ENCODE data around the gene NDUFC1. TPM values are rescaled to one million over a fixed set of nuclear protein-coding genes. Genes with fewer than 3 reads are reported as not detected.

The NDUFC1 gene
- 19.4 TPM for total RNA-seq (ENCODE audit: unreplicated experiment)
- long read RNA-seq, partial matches to known transcripts = 30 of 37 reads
- long read RNA-seq, other reads (novel, unspliced or antisense) = 2 of 37 reads

GRCh38 chr4:139301821-139302611, at the start of gene NDUFC1:
TSS of gene NDUFC1 (minus strand) at chr4:139302477. CDS start at chr4:139295798, 6,679 bp downstream.
- peaks cover 8% of the 10 kb centered on the region for H3K4me1 Mint-ChIP-seq (ENCODE audit: low read depth, unreplicated experiment)
- DNase-seq = peak; percentile 69
- H3K27ac Mint-ChIP-seq (ENCODE audit: unreplicated experiment) = peak within 1 kb of the TSS; percentile 99
- H3K4me3 Mint-ChIP-seq (ENCODE audit: unreplicated experiment) = peak within 1 kb of the TSS; percentile 100
- peaks cover 5% of the 10 kb centered on the region for H3K36me3 Mint-ChIP-seq (ENCODE audit: unreplicated experiment)
- peak; percentile 37 for TF ChIP-seq CTCF (IDR thresholded peaks at IDR 0.05; ENCODE audit: partially characterized antibody, unreplicated experiment)
- peaks cover 7% of the 10 kb centered on the region for H3K9me3 Mint-ChIP-seq (ENCODE audit: unreplicated experiment)
- H3K27me3 Mint-ChIP-seq (ENCODE audit: unreplicated experiment) = peaks cover 6% of the 10 kb centered on the region

GRCh38 chr4:139337612-139338011, 35.3 kb upstream of the NDUFC1 start:
- Mint-ChIP-seq H3K4me3 (ENCODE audit: unreplicated experiment) (no peak overlapping the region), H3K36me3 (ENCODE audit: unreplicated experiment) (no peaks in the 10 kb centered on the region), H3K4me1 (ENCODE audit: low read depth, unreplicated experiment) (no peaks in the 10 kb centered on the region), H3K27ac (ENCODE audit: unreplicated experiment) (no peak overlapping the region), H3K27me3 (ENCODE audit: unreplicated experiment) (no peaks in the 10 kb centered on the region), H3K9me3 (ENCODE audit: unreplicated experiment) (no peaks in the 10 kb centered on the region)
- TF ChIP-seq CTCF (IDR thresholded peaks at IDR 0.05; ENCODE audit: partially characterized antibody, unreplicated experiment) = no peak
- no peak for DNase-seq

- Mint-ChIP-seq H3K36me3 (ENCODE audit: unreplicated experiment) (no peaks in the 10 kb centered on the region), H3K9me3 (ENCODE audit: unreplicated experiment) (no peaks in the 10 kb centered on the region), H3K4me1 (ENCODE audit: low read depth, unreplicated experiment) (no peaks in the 10 kb centered on the region), H3K27ac (ENCODE audit: unreplicated experiment) (no peak overlapping the region), H3K27me3 (ENCODE audit: unreplicated experiment) (no peaks in the 10 kb centered on the region), H3K4me3 (ENCODE audit: unreplicated experiment) (no peak overlapping the region)
- DNase-seq = no peak
- no peak for TF ChIP-seq CTCF (IDR thresholded peaks at IDR 0.05; ENCODE audit: partially characterized antibody, unreplicated experiment)
These were observed 30.8 kb upstream of the NDUFC1 start for GRCh38 chr4:139333046-139333445.

GRCh38 chr4:139331185-139331584, 28.9 kb upstream of the NDUFC1 start:
- H3K4me1 Mint-ChIP-seq (ENCODE audit: low read depth, unreplicated experiment) = no peaks in the 10 kb centered on the region
- H3K36me3 Mint-ChIP-seq (ENCODE audit: unreplicated experiment) = no peaks in the 10 kb centered on the region

More at GRCh38 chr4:139331185-139331584, 28.9 kb upstream of the NDUFC1 start:
- TF ChIP-seq CTCF (IDR thresholded peaks at IDR 0.05; ENCODE audit: partially characterized antibody, unreplicated experiment) = no peak
- Mint-ChIP-seq H3K27ac (ENCODE audit: unreplicated experiment) (no peak overlapping the region), H3K27me3 (ENCODE audit: unreplicated experiment) (no peaks in the 10 kb centered on the region), H3K4me3 (ENCODE audit: unreplicated experiment) (no peak overlapping the region), H3K9me3 (ENCODE audit: unreplicated experiment) (no peaks in the 10 kb centered on the region)
- DNase-seq = no peak
